ENCODE results near the gene KLHL18. TPM values are rescaled to one million over a fixed set of nuclear protein-coding genes. Genes with fewer than 3 reads are reported as not detected.

KLHL18 gene
- total RNA-seq, 1 experiment from 2014 or later: 36.6 TPM

DNA sequence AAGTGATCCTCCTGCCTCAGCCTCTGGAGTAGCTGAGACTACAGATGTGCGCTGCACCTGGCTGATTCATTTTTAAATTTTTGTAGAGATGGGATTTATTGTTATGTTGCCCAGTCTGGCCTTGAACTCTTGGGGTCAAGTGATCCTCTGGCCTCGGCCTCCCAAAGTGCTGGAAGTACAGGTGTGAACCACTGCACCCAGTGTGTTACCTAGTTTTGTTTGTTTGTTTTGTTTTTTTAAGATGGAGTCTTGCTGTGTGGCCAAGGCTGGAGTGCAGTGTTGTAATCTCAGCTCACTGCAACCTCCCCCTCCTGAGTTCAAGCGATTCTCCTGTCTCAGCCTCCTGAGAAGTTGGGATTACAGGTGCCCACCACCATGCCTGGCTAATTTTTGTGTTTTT is 110.2 kb downstream of the KLHL18 start:
- H3K27me3 Mint-ChIP-seq (ENCODE audit: insufficient read depth, unreplicated experiment): no peaks in the 10 kb centered on the region
- peaks cover 28% of the 10 kb centered on the region for H3K36me3 Mint-ChIP-seq (ENCODE audit: insufficient read depth, unreplicated experiment)
- POLR2A ChIA-PET: interaction anchor here (2.3 kb wide), 1 partner anchor 13 kb away, joined by 10 read pairs; the partner anchor contains the start of gene PTPN23
- CTCF ChIA-PET: no interaction called here
- peaks cover 4% of the 10 kb centered on the region for H3K4me1 Mint-ChIP-seq (ENCODE audit: insufficient read depth, unreplicated experiment)
- no TSS peak for BruUV-seq (replicated peaks)
- DNase-seq (ENCODE audit: unreplicated experiment): no peak
- no peaks in the 10 kb centered on the region for H3K9me3 Mint-ChIP-seq (ENCODE audit: unreplicated experiment)
- TF ChIP-seq, protein P1, sequence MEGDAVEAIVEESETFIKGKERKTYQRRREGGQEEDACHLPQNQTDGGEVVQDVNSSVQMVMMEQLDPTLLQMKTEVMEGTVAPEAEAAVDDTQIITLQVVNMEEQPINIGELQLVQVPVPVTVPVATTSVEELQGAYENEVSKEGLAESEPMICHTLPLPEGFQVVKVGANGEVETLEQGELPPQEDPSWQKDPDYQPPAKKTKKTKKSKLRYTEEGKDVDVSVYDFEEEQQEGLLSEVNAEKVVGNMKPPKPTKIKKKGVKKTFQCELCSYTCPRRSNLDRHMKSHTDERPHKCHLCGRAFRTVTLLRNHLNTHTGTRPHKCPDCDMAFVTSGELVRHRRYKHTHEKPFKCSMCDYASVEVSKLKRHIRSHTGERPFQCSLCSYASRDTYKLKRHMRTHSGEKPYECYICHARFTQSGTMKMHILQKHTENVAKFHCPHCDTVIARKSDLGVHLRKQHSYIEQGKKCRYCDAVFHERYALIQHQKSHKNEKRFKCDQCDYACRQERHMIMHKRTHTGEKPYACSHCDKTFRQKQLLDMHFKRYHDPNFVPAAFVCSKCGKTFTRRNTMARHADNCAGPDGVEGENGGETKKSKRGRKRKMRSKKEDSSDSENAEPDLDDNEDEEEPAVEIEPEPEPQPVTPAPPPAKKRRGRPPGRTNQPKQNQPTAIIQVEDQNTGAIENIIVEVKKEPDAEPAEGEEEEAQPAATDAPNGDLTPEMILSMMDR (IDR thresholded peaks at IDR 0.05; ENCODE audit: unreplicated experiment): no peak
- intact Hi-C loops (cut with micrococcal nuclease): no loop called here
- no peak overlapping the region for H3K4me3 Mint-ChIP-seq (ENCODE audit: unreplicated experiment)
- H3K27ac Mint-ChIP-seq (ENCODE audit: low read depth, unreplicated experiment): no peak overlapping the region

DNA sequence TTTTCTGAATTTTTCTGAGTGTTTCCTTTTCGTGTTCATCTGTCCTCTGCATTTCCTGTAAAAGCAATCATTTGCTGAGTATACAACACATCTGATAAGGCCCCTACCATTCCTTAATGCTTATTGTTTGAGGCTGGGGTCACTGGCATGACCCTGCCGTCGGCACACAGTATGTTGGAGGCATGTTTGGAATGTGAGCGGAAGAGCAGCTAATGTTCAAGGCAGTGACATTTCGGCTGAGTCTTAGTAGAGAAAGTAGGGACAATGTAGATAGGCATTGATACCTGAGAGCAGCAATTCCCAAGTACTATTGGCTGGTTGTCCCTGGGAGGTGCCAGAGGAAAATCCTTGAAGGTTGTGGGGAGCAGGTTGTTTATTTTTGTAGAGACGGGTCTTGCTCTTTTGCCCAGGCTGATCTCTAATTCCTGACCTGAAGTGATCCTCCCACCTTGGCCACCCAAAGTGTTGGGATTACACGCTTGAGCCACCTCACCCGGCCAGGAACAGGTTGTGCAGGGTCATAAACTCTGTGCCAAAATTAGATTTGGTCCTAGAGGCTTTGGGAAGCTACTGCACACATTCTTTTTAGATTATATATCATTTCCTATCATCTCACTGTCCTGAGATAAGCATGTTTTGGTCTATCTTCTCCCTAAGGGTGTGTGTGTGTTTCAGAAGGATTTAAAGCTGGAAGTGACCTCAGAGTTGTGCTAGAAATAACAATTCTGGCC is 111.6 kb downstream of the KLHL18 start:
- TF ChIP-seq, protein P1 (IDR thresholded peaks at IDR 0.05; ENCODE audit: unreplicated experiment): no peak
- Mint-ChIP-seq H3K27ac (ENCODE audit: low read depth, unreplicated experiment) (no peak overlapping the region), H3K4me1 (ENCODE audit: insufficient read depth, unreplicated experiment) (peaks cover 4% of the 10 kb centered on the region), H3K27me3 (ENCODE audit: insufficient read depth, unreplicated experiment) (no peaks in the 10 kb centered on the region), H3K4me3 (ENCODE audit: unreplicated experiment) (no peak overlapping the region), H3K36me3 (ENCODE audit: insufficient read depth, unreplicated experiment) (peaks cover 30% of the 10 kb centered on the region), H3K9me3 (ENCODE audit: unreplicated experiment) (no peaks in the 10 kb centered on the region)
- CTCF ChIA-PET: interaction anchor here (0.6 kb wide), 1 partner anchor 83 kb away, joined by 3 read pairs; no protein-coding TSS in a partner anchor
- BruUV-seq (replicated peaks): no TSS peak
- intact Hi-C loops (cut with micrococcal nuclease): no loop called here
- POLR2A ChIA-PET: interaction anchor here (0.9 kb wide), 1 partner anchor 13 kb away, joined by 3 read pairs; the partner anchor contains the start of gene PTPN23
- no peak for DNase-seq (ENCODE audit: unreplicated experiment)

- Mint-ChIP-seq H3K9me3 (ENCODE audit: unreplicated experiment) (no peaks in the 10 kb centered on the region), H3K36me3 (ENCODE audit: insufficient read depth, unreplicated experiment) (peaks cover 34% of the 10 kb centered on the region), H3K27ac (ENCODE audit: low read depth, unreplicated experiment) (no peak overlapping the region), H3K4me1 (ENCODE audit: insufficient read depth, unreplicated experiment) (peaks cover 7% of the 10 kb centered on the region), H3K4me3 (ENCODE audit: unreplicated experiment) (no peak overlapping the region), H3K27me3 (ENCODE audit: insufficient read depth, unreplicated experiment) (no peaks in the 10 kb centered on the region)
- intact Hi-C loops (cut with micrococcal nuclease): no loop called here
- no peak for DNase-seq (ENCODE audit: unreplicated experiment)
- BruUV-seq (replicated peaks): no TSS peak
- TF ChIP-seq, protein P1 (IDR thresholded peaks at IDR 0.05; ENCODE audit: unreplicated experiment): no peak
- ChIA-PET CTCF (interaction anchor here (0.5 kb wide), 1 partner anchor 39 kb away, joined by 3 read pairs; no protein-coding TSS in a partner anchor), POLR2A (interaction anchor here (0.9 kb wide), 1 partner anchor 14 kb away, joined by 3 read pairs; the partner anchor contains the start of gene PTPN23)
Measured at GRCh38 chr3:47394881-47395280, 112.1 kb downstream of the KLHL18 start.

Other genes starting within 250 kb of the KLHL18 start
- 35.8 and 38.0 TPM in 2 replicates for gene SETD2, start 118.8 kb upstream of the KLHL18 start, total RNA-seq (2022)
- gene KIF9, start 145 bp upstream of the KLHL18 start, total RNA-seq (2022): 6.7 and 9.5 TPM in 2 replicates
- gene PTPN23, start 98.1 kb downstream of the KLHL18 start, total RNA-seq (2022): 44.5 and 46.9 TPM in 2 replicates
- gene SCAP, start 193.0 kb downstream of the KLHL18 start, total RNA-seq (2022): 84.3 and 87.8 TPM in 2 replicates
- gene ELP6, start 230.8 kb downstream of the KLHL18 start, total RNA-seq (2022): 32.5 and 33.5 TPM in 2 replicates

Measured in MCF 10A (cell line).